A549 (cell line): Measurements from ENCODE around the gene RETREG1. TPM values are rescaled to one million over a fixed set of nuclear protein-coding genes. Genes with fewer than 3 reads are reported as not detected.

Experiments used
- ATAC-seq, 2 experiments: fragments of 200-7000 bp in 1 of 2; fragments of >200 bp in 1 of 2; cut with Nextera tagmentation in 1 of 2; cut with Tn5 transposase in 1 of 2; 3 replicates each; pipeline versions ENCODE4 v1.8.0 to v1.9.1; 2018 to 2020; ENCODE audit warnings: mild to moderate bottlenecking in 1 of 2, moderate library complexity in 1 of 2
- CTCF ChIA-PET: fragments of 300-600 bp; sonication (Branson Sonifier 250); formaldehyde crosslinking; extraction: SDS; loops from one replicate; lab custom pipeline; 2021; ENCODE audit warnings: antibody characterized with exemption, inconsistent platforms; lab: Yijun Ruan, JAX
- POLR2A ChIA-PET: fragments of 350-600 bp; formaldehyde crosslinking; extraction: SDS; loops from one replicate; lab custom pipeline; 2021; ENCODE audit warnings: antibody characterized with exemption, inconsistent platforms; lab: Yijun Ruan, JAX
- DNase-seq, 2 experiments: peaks; one replicate each; pipeline versions ENCODE4 v3.0.0 to v3.0.0-alpha.2; 2011 to 2016; ENCODE audit warnings: low read depth in 1 of 2, low spot score in 1 of 2
- FAIRE-seq: peaks from 2 replicates; lab custom pipeline; 2011; peaks lifted over from hg19 to GRCh38; lab: Jason Lieb, UNC
- H3K27ac ChIP-seq, 2 experiments: fragments of >200 bp; sonication (Bioruptor Twin); formaldehyde crosslinking; 3 replicates each; pipeline ENCODE4 v1.5.1; 2016 to 2017
- H3K4me1 ChIP-seq: fragments of >200 bp; sonication (Bioruptor Twin); formaldehyde crosslinking; 3 replicates; pipeline ENCODE4 v1.6.1; 2016
- H3K4me2 ChIP-seq: fragments of >200 bp; sonication (Bioruptor Twin); formaldehyde crosslinking; 3 replicates; pipeline ENCODE4 v1.6.1; 2016
- H3K4me3 ChIP-seq: fragments of >200 bp; sonication (Bioruptor Twin); formaldehyde crosslinking; 3 replicates; pipeline ENCODE4 v1.5.1; 2016
- H3K9me3 ChIP-seq: fragments of >200 bp; sonication (Bioruptor Twin); formaldehyde crosslinking; 3 replicates; pipeline ENCODE4 v1.6.1; 2016
- CBX2 ChIP-seq: fragments of 200-600 bp; sonication (generic); IDR thresholded peaks from 2 replicates; pipeline ENCODE4 v1.6.1; 2016; ENCODE audit warnings: low read depth, mild to moderate bottlenecking, borderline replicate concordance
- EHF ChIP-seq: fragments of 250-450 bp; sonication (Bioruptor Pico); IDR thresholded peaks from 2 replicates; pipeline ENCODE4 v1.5.0; 2020; ENCODE audit warnings: mild to moderate bottlenecking
- ELK1 ChIP-seq: fragments of 150-350 bp; IDR thresholded peaks from 2 replicates; pipeline ENCODE4 v1.6.1; 2014; ENCODE audit warnings: low read depth, mild to moderate bottlenecking, low read length
- FOSB ChIP-seq: fragments of 250-450 bp; sonication (Bioruptor Pico); IDR thresholded peaks from 2 replicates; pipeline ENCODE4 v1.5.0; 2020; ENCODE audit warnings: mild to moderate bottlenecking, moderate library complexity
- JUN ChIP-seq, 2 experiments: fragments of >200 bp; sonication (Bioruptor Twin); formaldehyde crosslinking; IDR thresholded peaks; 2 replicates in 1 of 2; 3 replicates in 1 of 2; pipeline ENCODE4 v1.6.1; 2016 to 2017
- JUNB ChIP-seq: fragments of >200 bp; sonication (Bioruptor Twin); formaldehyde crosslinking; IDR thresholded peaks from 2 replicates; pipeline ENCODE4 v1.6.1; 2016
- KDM1A ChIP-seq: fragments of 200-600 bp; sonication (generic); IDR thresholded peaks from 2 replicates; pipeline ENCODE4 v1.6.1; 2016; ENCODE audit warnings: low read depth, mild to moderate bottlenecking
- KDM5A ChIP-seq: fragments of 200-600 bp; sonication (generic); IDR thresholded peaks from 2 replicates; pipeline ENCODE4 v1.6.1; 2016; ENCODE audit warnings: antibody characterized with exemption, mild to moderate bottlenecking
- MAFK ChIP-seq: fragments of 450-650 bp; IDR thresholded peaks from 2 replicates; pipeline ENCODE4 v1.6.1; 2014; ENCODE audit not compliant: partially characterized antibody
- NR3C1 ChIP-seq: fragments of >200 bp; sonication (Bioruptor Twin); formaldehyde crosslinking; IDR thresholded peaks from 3 replicates; pipeline ENCODE4 v1.6.1; 2017
- RARB ChIP-seq: fragments of 250-450 bp; sonication (Bioruptor Pico); IDR thresholded peaks from 2 replicates; pipeline ENCODE4 v1.8.0; 2021; ENCODE audit warnings: mild to moderate bottlenecking, moderate library complexity
- REST ChIP-seq: fragments of 200-600 bp; sonication (generic); IDR thresholded peaks from 2 replicates; pipeline ENCODE4 v1.6.1; 2016; ENCODE audit warnings: antibody characterized with exemption, mild to moderate bottlenecking, moderate library complexity
- RFX5 ChIP-seq: fragments of 450-650 bp; IDR thresholded peaks from 2 replicates; pipeline ENCODE4 v1.7.1; 2014; ENCODE audit warnings: antibody characterized with exemption, mild to moderate bottlenecking, moderate library complexity
- RNF2 ChIP-seq: fragments of 200-600 bp; sonication (generic); IDR thresholded peaks from 2 replicates; pipeline ENCODE4 v1.6.1; 2016; ENCODE audit warnings: low read depth, mild to moderate bottlenecking, antibody characterized with exemption, moderate library complexity, borderline replicate concordance
- SREBF2 ChIP-seq: fragments of 450-650 bp; IDR thresholded peaks from 2 replicates; pipeline ENCODE4 v1.6.1; 2014; ENCODE audit warnings: mild to moderate bottlenecking, moderate library complexity
- TFCP2L1 ChIP-seq: fragments of 250-450 bp; sonication (Bioruptor Pico); IDR thresholded peaks from 2 replicates; pipeline ENCODE4 v1.5.0; 2021; ENCODE audit warnings: mild to moderate bottlenecking
- TP53 ChIP-seq: fragments of 250-450 bp; sonication (Bioruptor Pico); IDR thresholded peaks from 2 replicates; pipeline ENCODE4 v1.5.0; 2021; ENCODE audit warnings: mild to moderate bottlenecking, moderate library complexity
- ZFP36 ChIP-seq: fragments of 450-650 bp; IDR thresholded peaks from 2 replicates; pipeline ENCODE4 v1.6.1; 2014; ENCODE audit warnings: borderline replicate concordance; ENCODE audit not compliant: partially characterized antibody
- ZNF302 ChIP-seq: fragments of 250-450 bp; sonication (Bioruptor Pico); IDR thresholded peaks from 2 replicates; pipeline ENCODE4 v1.9.0; 2021; ENCODE audit warnings: inconsistent platforms, mild to moderate bottlenecking, moderate library complexity
- ZSCAN20 ChIP-seq: fragments of 250-450 bp; sonication (Bioruptor Pico); IDR thresholded peaks from 2 replicates; pipeline ENCODE4 v1.8.0; 2022; ENCODE audit warnings: mild to moderate bottlenecking, moderate library complexity
- WGBS: methylation state at CpG from one replicate; pipeline ENCODE4 v1.1.6; 2017; ENCODE audit errors: missing lambda C conversion rate; 5-methylcytosine and 5-hydroxymethylcytosine counted together
- polyA plus RNA-seq, 4 experiments: library from polyadenylated mRNA; depleted of rRNA in 3 of 4; stranded (reverse); fragments of >200 nt; fragmentation: RNase III in 1 of 4; extraction: RNeasy Plus Mini Kit Qiagen cat#74134 plus additional on column Dnase treatment in 1 of 4; gene quantifications; 2 replicates in 3 of 4; 3 replicates in 1 of 4; pipeline ENCODE4 v1.2.3, GENCODE V29; 2011 to 2017
- TF ChIP-seq, protein P1 (sequence below): fragments of >200 bp; sonication (Bioruptor Twin); formaldehyde crosslinking; IDR thresholded peaks from 3 replicates; pipeline ENCODE4 v1.6.1; 2016
- TF ChIP-seq, protein P2 (sequence below): fragments of >200 bp; sonication (Bioruptor Twin); formaldehyde crosslinking; IDR thresholded peaks from 3 replicates; pipeline ENCODE4 v1.5.1; 2016

RETREG1 gene
- polyA plus RNA-seq, 2 of the 4 experiments (the other 2 are of a cell fraction) = 2.1 to 3.4 TPM

DNA sequence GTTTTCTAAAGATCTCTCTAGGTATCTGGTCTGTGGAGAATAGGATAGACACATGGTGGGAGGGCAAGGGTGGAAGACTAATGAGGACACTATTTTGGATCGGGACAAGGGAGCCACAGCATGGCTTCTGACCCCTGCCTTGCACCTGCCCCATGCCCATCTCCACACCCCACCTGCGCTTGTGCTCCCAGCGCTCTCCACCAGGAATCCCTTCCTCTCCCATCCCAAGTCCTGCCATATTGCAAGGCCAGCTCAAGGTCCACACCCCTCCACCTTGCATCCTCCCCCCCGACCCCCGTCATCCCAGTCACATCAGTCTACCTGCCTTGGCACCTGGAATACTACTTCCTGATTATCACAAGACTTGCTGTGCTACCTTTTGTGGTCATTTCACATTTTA lies 44.2 kb upstream of the RETREG1 start:
- no peak overlapping the region for H3K4me3 ChIP-seq
- FAIRE-seq (no peak), ATAC-seq (peak; percentile 17 to 31; a peak in 3 of 6 replicates), DNase-seq (no peak)
- POLR2A ChIA-PET = no interaction called here
- H3K27ac ChIP-seq = no peak overlapping the region
- TF ChIP-seq ELK1 = no peak
- no peak for TF ChIP-seq NR3C1
- no peak for TF ChIP-seq FOSB (CRISPR knock-in tag)
- TF ChIP-seq RFX5 = no peak
- TF ChIP-seq JUNB = no peak
- no peaks in the 10 kb centered on the region; the same call in 2 of the 3 replicates for H3K9me3 ChIP-seq
- no peak overlapping the region for H3K4me2 ChIP-seq
- CTCF ChIA-PET = no interaction called here
- H3K4me1 ChIP-seq = no peaks in the 10 kb centered on the region
- WGBS = 66% methylated on average over 5 of the region's 5 CpGs

- DNase-seq = no peak
- 91% methylated on average over 1 of the region's 1 CpG for WGBS
- no peak overlapping the region for H3K27ac ChIP-seq
Observed at GRCh38 chr5:16659536-16659935, 42.7 kb upstream of the RETREG1 start.

GRCh38 chr5:16656561-16657191 lies 39.9 kb upstream of the RETREG1 start:
- CTCF ChIA-PET = interaction anchor here (0.8 to 1.3 kb wide), 4 partner anchors 10 to 166 kb away, joined by 3 read pairs; no protein-coding TSS in a partner anchor
- FAIRE-seq (no peak), DNase-seq (no peak), ATAC-seq (peak; percentile 27 to 38; a peak in 3 of 6 replicates)
- Histone ChIP-seq H3K4me2 (no peak overlapping the region), H3K4me1 (no peaks in the 10 kb centered on the region), H3K27ac (no peak overlapping the region), H3K4me3 (no peak overlapping the region), H3K9me3 (no peaks in the 10 kb centered on the region; the same call in 2 of the 3 replicates)
- 43% methylated on average over 2 of the region's 2 CpGs for WGBS
- POLR2A ChIA-PET = interaction anchor here (1.3 kb wide), 1 partner anchor 167 kb away, joined by 4 read pairs; no protein-coding TSS in a partner anchor
- TF ChIP-seq SREBF2 = no peak
- no peak for TF ChIP-seq MAFK
- TF ChIP-seq NR3C1 = no peak
- no peak for TF ChIP-seq JUNB
- TF ChIP-seq TFCP2L1 (CRISPR knock-in tag) = no peak
- TF ChIP-seq, protein P1, sequence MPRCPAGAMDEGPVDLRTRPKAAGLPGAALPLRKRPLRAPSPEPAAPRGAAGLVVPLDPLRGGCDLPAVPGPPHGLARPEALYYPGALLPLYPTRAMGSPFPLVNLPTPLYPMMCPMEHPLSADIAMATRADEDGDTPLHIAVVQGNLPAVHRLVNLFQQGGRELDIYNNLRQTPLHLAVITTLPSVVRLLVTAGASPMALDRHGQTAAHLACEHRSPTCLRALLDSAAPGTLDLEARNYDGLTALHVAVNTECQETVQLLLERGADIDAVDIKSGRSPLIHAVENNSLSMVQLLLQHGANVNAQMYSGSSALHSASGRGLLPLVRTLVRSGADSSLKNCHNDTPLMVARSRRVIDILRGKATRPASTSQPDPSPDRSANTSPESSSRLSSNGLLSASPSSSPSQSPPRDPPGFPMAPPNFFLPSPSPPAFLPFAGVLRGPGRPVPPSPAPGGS = no peak
- no peak for TF ChIP-seq RNF2
- TF ChIP-seq ELK1 = no peak
- no peak for TF ChIP-seq JUN (IDR thresholded peaks at IDR 0.05)
- no peak for TF ChIP-seq TP53 (CRISPR knock-in tag)
- TF ChIP-seq CBX2 = no peak
- TF ChIP-seq ZFP36 = no peak
- TF ChIP-seq, protein P2, sequence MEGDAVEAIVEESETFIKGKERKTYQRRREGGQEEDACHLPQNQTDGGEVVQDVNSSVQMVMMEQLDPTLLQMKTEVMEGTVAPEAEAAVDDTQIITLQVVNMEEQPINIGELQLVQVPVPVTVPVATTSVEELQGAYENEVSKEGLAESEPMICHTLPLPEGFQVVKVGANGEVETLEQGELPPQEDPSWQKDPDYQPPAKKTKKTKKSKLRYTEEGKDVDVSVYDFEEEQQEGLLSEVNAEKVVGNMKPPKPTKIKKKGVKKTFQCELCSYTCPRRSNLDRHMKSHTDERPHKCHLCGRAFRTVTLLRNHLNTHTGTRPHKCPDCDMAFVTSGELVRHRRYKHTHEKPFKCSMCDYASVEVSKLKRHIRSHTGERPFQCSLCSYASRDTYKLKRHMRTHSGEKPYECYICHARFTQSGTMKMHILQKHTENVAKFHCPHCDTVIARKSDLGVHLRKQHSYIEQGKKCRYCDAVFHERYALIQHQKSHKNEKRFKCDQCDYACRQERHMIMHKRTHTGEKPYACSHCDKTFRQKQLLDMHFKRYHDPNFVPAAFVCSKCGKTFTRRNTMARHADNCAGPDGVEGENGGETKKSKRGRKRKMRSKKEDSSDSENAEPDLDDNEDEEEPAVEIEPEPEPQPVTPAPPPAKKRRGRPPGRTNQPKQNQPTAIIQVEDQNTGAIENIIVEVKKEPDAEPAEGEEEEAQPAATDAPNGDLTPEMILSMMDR = no peak

More at GRCh38 chr5:16659536-16659935, 42.7 kb upstream of the RETREG1 start:
- TF ChIP-seq ZSCAN20 (CRISPR knock-in tag) (no peak), KDM5A (no peak), REST (no peak), RARB (CRISPR knock-in tag) (no peak), ZNF302 (no peak), KDM1A (no peak), EHF (CRISPR knock-in tag) (no peak)
- ChIA-PET POLR2A (interaction anchor here (0.7 kb wide), 1 partner anchor 202 kb away, joined by 9 read pairs; no protein-coding TSS in a partner anchor), CTCF (interaction anchor here (0.6 kb wide), 1 partner anchor 253 kb away, joined by 3 read pairs; no protein-coding TSS in a partner anchor)
- Histone ChIP-seq H3K9me3 (no peaks in the 10 kb centered on the region; the same call in 2 of the 3 replicates), H3K4me1 (no peaks in the 10 kb centered on the region), H3K4me2 (no peak overlapping the region), H3K4me3 (no peak overlapping the region)
- ATAC-seq (no peak), FAIRE-seq (no peak)
